GM18519 (cell line): ENCODE data around the gene LDLRAD3.

Experiments
- ATAC-seq: cut with Tn5 transposase; IDR thresholded peaks from one replicate; pipeline ENCODE4 v1.9.1; 2021; ENCODE audit warnings: mild to moderate bottlenecking, moderate library complexity; ENCODE audit not compliant: unreplicated experiment, low FRiP score

LDLRAD3 gene

DNA sequence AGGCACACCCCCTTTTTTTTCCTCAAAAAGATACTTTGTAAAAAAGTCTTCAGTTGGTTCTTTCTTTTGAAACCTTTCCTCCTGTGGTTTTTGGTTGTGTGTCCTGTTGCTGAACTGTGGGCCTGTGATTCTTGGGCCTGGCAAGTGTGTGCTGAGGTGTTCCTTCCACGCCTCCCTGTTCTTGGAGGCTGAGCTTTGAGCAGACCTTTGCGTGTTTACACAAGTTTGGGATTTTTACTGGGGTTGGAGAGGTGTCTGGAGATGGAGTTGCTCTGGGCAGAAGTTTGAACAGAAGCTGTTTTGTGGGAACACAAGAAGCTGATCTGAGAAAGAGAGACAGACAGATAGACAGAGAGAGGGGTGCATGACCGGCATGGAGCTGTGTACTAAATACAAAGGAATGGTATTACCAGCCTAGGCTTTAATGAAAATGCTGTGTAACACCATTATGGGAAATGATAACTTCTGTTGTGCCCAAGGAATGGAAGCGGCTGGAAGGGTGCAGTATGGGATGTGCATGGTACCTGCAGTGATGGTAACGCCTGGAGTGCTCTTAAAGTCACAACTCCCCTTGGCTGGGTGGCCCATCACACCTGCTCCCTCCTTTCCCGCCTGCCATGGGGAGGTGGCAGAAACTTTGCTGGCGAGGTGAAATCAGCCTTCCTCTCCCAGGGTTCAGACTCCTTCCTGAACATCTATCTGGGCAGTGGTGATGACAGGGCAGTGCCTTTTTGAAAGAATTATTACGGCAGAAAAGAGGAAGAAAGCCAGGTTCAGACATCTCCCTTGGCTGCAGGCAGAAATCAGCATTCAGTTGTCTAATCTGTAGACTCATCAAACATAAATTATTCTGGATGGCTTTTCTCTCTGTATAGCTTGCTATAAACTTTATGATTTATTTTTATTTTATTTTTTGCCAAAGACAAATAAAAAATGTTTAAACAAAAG lies 70.4 kb downstream of the LDLRAD3 start:
- ATAC-seq = no peak

DNA sequence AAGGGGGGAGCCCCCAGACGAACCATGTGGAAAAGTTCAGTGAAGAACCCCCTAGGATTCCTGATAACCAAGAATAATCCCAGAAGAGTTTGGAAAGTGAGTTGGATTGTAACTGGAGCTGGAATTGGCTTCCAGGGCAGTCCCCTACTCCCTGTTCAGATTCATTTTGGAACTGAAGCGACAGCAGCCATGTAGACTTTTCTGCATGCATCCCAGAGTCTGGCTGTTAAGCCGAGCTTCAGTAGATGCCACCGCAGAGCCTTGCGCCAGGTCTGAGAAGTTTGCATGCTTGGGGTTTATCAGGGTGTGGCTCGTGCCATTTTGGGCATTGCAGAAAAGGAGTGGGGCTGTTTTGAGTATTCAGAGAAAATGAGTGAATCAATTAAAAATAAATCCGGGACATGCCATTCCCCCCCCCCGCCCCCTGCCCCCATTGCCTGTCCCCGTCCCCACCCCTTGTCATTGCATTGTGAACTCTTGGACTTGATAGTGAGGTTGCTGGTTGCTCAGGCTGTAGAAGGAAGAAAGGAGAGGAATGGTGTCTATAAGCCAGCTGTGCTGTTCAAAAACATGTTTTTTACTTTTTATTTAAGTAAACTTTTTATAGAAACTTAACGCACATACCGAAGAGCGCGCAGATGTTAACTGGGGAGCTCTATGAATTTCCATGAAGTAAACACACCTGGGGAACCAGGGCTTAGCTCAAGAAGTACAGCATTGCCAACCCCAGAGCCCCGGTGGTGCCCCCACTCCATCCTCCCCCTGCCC lies 71.2 kb downstream of the LDLRAD3 start:
- ATAC-seq = no peak

DNA sequence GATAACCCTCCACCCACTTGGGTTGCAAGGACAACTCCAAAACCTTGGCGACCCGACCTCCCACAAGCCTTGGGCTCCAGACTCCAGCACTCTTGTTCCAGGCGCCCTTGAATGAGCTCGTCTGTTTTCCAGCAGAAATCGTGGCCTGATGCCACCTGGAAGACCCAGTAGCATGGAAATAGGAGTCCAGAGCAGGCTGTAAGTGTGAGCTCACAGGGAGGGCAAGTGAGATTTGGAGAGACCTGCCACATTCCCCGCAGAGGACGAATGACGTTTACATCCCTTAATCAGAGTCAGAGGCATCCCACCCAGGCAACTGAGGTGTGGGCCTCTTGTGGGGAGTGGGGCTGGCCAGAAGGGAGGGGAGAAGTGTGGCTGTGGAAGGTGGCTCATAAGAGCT lies 71.9 kb downstream of the LDLRAD3 start:
- ATAC-seq = no peak

DNA sequence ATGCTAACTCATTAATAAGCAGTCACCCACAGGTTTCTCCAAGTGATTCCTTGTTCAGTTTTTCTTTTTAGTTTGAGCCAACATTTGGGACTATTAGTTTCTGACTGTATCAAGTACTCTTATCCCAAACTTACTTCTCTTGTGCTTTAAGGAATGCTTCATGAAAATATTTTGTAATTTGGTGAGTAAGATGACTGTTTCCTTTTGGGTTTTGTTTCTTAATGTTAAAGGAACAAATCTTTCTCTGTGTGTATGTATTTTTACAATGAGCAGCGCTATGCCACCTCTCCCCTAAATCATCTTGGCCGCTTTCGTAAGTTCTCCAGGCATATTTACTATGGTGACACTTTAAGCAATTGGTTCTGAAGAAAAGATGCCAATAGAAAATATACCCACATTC lies 72.4 kb downstream of the LDLRAD3 start:
- ATAC-seq = no peak

DNA sequence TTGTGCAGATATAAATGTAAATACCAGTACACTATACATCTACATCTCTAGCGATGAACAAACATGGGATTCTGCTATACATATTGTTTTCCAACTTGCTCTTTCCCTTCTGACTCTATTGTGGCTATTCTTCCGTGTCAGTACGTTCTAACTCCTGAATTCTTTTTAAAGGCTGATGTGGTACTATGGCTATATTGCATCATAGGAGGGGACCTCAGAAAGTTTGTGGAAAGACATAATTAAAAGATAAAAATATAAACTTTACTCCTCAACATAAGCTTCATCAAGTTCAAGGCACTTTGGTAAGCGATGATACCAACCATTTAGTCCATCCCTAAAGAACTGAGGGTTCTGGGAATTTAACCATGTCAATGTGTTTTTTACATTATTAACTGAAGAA lies 72.8 kb downstream of the LDLRAD3 start:
- no peak for ATAC-seq

DNA sequence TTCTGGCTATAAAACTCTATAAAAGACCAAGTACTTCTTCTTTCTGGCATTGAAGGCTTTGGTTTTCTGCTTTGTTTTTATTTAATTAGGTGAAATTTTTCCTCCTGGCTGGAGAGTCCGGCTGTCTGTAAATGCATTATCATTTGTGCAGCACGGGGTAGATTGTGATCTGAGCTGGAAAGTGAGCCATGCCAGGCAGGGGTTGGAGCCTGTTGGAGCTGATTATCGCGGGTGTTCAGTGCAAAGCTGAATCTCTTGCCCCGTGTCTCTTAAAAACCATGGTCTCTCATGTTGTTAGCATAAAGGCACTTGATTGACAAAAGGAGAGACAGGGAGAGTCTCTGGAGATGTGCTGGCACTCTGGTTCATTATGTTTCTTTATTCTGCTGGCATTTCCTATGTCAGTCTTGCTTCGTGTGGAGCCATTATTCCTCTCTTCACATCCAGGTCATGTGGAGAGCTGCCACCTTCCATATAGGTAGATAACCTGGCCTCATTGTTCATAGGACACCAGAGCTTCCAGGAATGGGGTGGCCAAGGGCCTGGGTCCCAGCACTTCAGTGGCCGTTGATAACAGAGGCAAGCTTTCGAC lies 75.2 kb downstream of the LDLRAD3 start:
- no peak for ATAC-seq

DNA sequence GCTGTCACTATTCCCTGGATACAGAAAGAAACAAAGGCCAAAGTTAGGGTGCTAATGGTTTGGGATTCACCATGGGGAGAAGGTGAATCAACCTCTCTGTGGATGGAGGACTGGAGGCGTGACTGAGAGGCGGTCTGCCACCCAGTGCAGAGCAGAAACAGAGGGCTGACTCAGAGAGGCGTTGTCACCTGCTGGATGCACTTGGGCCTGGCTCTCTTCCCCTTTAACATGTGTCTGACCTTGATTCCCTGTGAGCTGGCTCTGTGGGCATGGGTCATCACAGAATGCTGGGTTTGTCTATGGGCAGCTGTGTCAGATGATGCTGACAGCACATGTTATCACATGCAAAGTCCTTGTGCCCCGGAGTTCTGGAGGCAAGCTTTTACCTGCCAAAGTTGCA lies 75.9 kb downstream of the LDLRAD3 start:
- ATAC-seq = no peak

DNA sequence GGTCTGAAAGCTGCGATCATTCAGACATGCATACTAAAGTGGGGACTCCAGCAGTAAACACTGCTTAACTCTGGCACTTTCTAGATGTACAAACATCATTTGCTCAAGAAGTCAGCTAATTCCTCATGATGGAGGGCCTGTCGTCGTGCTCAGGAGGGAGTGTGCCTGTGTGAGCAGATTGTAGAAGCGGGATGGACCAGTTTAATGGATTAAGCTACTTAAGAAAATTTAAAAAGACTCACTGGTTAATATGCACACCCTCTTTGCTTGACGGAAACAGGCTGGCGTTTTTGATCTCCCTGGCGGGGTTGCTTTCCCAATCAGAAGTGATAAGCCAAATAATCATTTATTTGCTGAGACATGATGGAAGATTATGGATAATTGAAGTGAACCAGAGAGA lies 79.0 kb downstream of the LDLRAD3 start:
- no peak for ATAC-seq

DNA sequence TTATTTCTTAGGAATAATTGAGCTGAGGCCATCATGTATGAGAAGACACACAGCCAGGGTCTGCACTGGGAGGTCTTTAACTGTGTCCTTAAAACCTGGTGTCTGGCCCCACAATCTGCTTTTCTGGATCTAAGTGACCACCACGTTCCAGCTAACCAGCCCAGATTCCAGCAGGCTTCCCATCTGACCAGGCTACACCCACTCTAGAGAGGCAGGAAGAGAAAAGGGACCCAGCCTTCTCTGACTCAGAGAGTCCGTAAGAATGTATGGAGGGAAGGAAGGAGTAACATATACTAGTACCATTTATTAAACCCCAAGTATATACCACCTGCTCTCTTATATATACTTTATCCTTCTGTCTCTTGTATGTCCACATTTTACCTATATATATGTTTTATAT lies 80.1 kb downstream of the LDLRAD3 start:
- no peak for ATAC-seq

DNA sequence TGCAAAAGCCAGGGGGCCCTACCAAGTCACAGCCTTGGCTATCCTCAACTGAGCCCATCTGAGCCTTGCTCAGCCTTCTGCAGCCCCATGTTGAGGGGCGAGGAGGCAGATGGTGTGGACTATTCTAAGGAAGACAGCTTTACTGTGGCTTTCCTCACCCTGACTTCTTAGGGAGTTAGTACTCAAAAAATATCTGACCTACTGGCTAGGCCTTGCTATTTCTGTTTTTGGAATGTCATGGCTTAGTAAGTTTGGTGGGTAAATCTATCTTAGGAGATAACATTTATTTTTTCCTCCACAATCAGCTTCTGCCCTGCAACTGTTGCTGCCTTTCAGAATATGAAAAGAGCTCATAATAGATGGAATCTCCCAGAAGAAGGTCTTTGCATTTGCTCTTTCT lies 80.9 kb downstream of the LDLRAD3 start:
- no peak for ATAC-seq

DNA sequence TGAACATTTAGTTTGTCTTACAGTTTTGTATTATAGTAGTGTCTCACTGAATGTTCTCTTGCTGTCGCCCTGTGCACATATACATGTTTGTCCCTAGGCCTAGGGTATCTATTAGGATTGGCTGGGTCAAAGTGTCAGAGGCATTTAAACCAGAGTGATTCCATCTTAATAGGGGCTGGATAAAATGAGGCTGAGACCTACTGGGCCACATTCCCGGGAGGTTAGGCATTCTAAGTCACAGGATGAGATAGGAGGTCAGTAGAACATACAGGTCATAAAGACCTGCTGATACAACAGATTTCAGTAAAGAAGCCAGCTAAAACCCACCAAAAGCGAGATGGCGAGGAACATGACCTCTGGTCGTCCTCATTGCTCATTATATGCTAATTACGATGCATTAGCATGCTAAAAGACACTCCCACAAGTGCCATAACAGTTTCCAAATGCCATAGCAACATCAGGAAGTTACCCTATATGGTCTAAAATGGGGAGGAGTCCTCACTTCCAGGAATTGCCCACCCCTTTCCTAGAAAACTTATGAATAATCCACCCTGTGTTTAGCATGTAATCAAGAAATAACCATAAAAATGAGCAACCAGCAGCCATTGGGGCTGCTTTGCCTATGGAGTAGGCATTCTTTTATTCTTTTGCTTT lies 82.6 kb downstream of the LDLRAD3 start:
- ATAC-seq = no peak

DNA sequence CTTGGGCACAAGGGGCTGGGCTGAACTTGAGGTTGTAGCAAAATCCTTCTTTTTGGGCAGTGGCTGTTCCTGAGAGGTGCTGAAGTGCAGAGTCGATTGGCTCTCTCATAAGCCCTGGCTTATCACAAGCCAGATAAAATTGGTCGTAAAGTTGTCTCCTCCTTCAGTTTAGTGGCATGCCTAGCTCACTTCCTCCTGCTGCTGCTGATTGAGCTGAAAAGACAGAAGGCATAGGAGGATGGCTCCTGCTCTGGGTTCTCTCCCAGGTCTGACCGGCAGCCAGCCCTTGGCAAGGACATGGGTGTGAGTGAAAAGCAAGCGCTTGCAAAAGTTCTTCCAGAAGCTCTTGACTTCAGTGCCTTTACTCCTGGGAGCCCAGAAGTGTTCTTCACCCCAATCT lies 83.9 kb downstream of the LDLRAD3 start:
- ATAC-seq = no peak

DNA sequence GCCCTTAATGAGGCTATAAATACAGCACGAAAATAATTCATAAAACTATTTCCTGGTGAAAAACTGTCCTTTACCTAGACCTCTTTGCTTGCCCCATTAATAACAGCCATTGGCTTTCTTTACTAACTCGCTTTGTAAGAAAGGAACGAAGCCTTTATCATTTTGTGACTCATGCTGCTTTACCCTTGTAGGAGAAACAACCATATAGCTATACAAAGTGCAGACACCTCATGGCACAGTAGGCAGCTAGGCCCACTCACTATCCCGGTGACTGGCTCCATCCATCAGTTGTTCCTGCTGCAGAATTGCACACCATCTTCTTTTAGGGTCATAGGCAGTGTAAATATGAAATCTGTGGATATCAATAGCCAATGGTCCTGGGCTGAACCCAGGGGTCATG lies 85.8 kb downstream of the LDLRAD3 start:
- ATAC-seq = no peak

DNA sequence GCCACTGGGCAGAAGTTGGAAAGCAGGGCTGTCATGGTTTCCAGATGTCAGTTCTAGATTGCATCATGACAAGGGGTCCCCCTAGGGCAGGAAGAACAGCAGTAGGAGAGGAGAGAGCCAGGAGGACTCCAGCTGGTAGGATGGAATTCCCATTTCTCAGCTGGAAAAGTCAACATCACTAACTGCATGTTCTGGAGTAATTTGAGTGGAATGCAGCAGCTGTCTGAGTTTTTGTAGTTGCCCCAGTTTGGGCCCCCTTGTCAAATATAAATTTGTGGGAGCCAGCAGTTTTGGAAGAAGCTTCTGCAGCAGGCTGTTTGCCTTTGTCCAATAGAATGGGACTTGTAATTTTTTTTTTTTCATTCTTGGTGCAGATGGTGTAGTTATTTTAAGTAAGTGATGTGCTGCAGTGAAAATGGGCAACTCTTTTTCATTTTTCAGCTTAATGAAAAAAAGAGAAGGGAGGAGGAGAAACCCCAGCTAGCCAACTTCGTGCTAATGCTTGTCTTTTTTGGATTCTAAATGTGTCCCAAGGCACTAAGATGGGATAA lies 86.9 kb downstream of the LDLRAD3 start:
- ATAC-seq = no peak

DNA sequence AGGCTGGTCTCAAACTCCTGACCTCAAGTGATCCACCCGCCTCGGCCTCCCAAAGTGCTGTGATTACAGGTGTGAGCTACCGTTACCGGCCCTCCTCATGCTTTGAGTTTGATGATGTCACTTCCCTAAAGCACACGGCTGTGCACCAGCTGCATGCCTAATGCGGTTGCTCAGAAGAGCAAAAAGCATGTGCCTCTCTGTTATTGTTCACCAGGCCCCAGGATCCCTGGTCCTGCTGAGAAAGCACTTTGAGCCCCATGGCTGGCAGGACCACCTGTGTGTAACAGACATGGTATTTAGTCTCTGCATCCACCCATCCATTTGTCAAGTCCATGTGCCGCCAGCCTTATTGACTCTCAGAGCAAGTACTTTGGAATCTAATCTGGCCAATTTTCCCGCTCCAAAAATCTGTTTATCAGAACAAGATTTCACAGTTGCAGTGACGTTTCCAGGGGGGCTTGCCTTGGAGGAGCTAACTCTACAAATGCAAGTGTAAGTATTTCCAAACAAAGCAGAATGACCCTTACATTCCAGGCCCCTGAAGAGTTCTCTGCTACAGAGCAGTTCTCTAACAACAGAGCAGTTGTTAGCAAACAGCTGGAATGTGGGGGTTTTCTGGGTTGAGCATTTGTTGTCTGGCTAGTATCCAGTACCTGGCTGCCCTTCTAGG lies 89.4 kb downstream of the LDLRAD3 start:
- no peak for ATAC-seq

DNA sequence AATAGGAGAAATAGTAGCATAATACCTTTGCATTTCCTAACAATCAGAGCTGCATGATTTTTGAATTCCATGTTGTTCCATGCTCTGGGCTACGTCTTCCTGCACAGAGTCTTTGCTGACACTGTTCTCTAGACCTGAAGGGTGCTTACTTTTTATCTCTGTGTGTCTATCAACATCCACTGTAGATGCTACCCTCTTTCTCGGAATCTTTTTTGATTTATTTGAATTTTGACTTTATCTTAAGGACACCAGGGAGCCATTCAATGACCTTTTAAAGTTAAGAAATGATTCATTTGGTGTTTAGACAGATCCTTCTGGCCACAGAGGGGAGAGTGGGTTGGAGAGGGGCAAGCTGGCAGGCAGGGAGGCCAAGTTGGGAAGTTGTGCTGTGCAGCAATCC lies 90.1 kb downstream of the LDLRAD3 start:
- ATAC-seq = no peak

DNA sequence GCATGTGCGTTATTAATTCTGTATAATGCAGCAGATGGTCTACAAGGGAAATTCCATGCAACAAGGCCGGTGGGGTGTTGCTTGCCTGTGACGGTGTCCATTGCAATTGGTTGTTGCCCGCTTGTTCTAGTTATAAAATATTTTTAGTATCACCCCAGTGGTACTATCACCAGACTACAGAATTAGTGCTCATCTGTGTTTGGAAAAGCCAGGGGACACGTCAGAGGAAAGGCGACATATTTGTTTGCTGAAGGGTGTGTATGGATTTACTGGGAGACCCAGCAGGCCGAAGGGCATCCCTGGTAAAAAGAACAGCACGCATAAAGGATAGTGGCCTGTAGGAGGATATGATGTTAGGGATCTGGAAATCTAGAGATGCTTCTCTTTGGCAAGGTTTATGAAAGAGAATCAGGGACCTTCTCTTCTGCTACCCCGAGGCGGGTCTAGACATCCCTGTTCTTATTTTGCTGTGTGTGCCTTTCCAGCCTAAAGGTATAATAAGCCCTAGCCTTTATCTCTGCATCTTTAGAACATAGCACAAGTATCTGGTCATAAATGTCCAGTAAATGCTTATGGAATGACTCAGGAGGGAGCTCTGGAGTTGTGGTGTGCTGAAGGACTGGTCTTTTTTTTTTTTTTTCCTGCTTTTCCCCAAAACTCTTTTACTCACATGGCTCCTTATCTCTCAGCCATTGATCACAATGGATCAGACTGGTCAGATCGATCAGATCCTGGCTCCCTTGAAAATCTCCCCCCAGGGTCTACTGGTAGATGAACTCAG lies 90.9 kb downstream of the LDLRAD3 start:
- no peak for ATAC-seq

DNA sequence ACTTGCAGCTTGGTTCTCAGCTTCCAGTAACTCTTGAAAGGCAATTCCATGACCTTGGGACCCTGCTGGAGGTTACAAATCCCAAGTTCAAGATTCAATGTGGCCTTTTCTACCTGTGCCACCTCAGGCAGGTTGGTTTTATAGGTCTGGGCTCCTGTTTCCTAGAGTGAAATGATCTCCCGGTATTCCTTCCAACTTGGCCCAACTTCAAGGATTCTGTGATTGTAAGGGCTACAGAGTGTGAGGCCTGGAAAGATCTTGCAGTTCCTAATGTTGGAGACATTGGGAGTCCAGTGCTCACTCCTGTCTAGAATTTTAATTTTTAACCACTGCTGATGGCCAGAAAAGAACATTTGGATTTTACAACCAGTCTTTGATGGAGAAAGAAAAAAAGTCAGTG lies 91.6 kb downstream of the LDLRAD3 start:
- no peak for ATAC-seq

DNA sequence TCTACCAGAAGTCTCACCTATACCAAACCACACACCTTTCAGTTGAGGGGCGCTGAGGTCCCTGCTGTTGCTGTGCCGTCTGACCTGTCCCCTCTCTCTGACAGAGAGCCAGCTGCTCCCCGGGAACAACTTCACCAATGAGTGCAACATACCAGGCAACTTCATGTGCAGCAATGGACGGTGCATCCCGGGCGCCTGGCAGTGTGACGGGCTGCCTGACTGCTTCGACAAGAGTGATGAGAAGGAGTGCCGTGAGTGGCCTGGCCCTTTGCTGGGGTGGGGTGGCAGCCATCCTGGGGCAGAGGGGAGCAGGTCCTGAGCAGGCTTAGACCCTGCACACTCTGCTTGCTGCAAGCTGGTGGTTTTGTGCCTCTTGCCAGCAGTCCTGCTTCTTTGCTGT lies 92.1 kb downstream of the LDLRAD3 start:
- ATAC-seq = no peak
